Measurements from ENCODE around the gene OVOL2. TPM values are rescaled to one million over a fixed set of nuclear protein-coding genes. Genes with fewer than 3 reads are reported as not detected.

The OVOL2 gene
- total RNA-seq, 3 donors from 2014 or later = 21.0 to 34.1 TPM; not detected in 1

- H3K4me1 ChIP-seq = no peaks in the 10 kb centered on the region
- H3K4me3 ChIP-seq = no peak overlapping the region
- no peak for DNase-seq (ENCODE audit: low spot score in 2 of 2)
- intact Hi-C loops (cut with DNase I; ENCODE audit: low total_unique reads) = no loop called here
- H3K9me3 ChIP-seq = no peaks in the 10 kb centered on the region
- TF ChIP-seq POLR2AphosphoS5 (IDR thresholded peaks at IDR 0.05) = no peak
- no peak for TF ChIP-seq POLR2A (IDR thresholded peaks at IDR 0.05)
- no peak for TF ChIP-seq CTCF (IDR thresholded peaks at IDR 0.05)
- H3K27ac ChIP-seq = no peak overlapping the region
- no peaks in the 10 kb centered on the region for H3K27me3 ChIP-seq
- H3K36me3 ChIP-seq = no peaks in the 10 kb centered on the region
These were observed 43.3 kb downstream of the OVOL2 start for GRCh38 chr20:18014411-18014810.

GRCh38 chr20:18012901-18013300 lies 44.8 kb downstream of the OVOL2 start:
- no peak for DNase-seq (ENCODE audit: low spot score in 2 of 2)
- Histone ChIP-seq H3K4me3 (no peak overlapping the region), H3K9me3 (no peaks in the 10 kb centered on the region), H3K27ac (no peak overlapping the region), H3K36me3 (no peaks in the 10 kb centered on the region), H3K27me3 (no peaks in the 10 kb centered on the region), H3K4me1 (no peaks in the 10 kb centered on the region)
- TF ChIP-seq CTCF (IDR thresholded peaks at IDR 0.05) (no peak), POLR2A (IDR thresholded peaks at IDR 0.05) (no peak), POLR2AphosphoS5 (IDR thresholded peaks at IDR 0.05) (no peak)
- intact Hi-C loops (cut with DNase I; ENCODE audit: low total_unique reads) = no loop called here

GRCh38 chr20:18011951-18012645 lies 45.6 kb downstream of the OVOL2 start:
- Histone ChIP-seq H3K27me3 (no peaks in the 10 kb centered on the region), H3K36me3 (no peaks in the 10 kb centered on the region)

DNA sequence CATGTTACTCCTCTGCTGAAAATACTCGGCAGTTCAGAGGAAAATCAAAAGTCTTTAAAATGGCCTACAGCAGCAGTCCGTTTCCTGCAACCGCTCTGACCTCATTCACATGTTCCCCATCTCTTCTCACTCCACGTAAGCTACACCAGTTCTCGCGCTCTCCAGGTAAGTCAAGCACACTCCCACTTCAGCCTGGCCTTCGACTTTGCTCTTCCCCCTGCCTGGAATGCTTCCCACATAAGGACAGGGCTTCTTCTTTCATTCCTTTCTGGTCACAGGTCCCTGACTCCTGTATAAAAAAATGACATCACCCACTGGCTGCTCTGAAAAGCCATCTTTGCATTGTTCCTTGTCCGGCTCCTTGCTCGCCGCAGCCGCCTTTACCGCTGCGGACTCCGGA lies 46.2 kb downstream of the OVOL2 start:
- H3K4me3 ChIP-seq = no peak overlapping the region
- intact Hi-C loops (cut with DNase I; ENCODE audit: low total_unique reads) = no loop called here
- TF ChIP-seq CTCF (IDR thresholded peaks at IDR 0.05) = no peak
- TF ChIP-seq POLR2A (IDR thresholded peaks at IDR 0.05) = no peak
- no peak for TF ChIP-seq POLR2AphosphoS5 (IDR thresholded peaks at IDR 0.05)
- no peaks in the 10 kb centered on the region for H3K36me3 ChIP-seq
- no peak overlapping the region for H3K27ac ChIP-seq
- H3K9me3 ChIP-seq = no peaks in the 10 kb centered on the region
- DNase-seq (ENCODE audit: low spot score in 2 of 2) = no peak
- no peaks in the 10 kb centered on the region for H3K4me1 ChIP-seq
- H3K27me3 ChIP-seq = no peaks in the 10 kb centered on the region

More at GRCh38 chr20:18011951-18012645, 45.6 kb downstream of the OVOL2 start:
- no peak for DNase-seq (ENCODE audit: low spot score in 2 of 2)
- Histone ChIP-seq H3K27ac (no peak overlapping the region), H3K4me3 (no peak overlapping the region), H3K4me1 (no peaks in the 10 kb centered on the region), H3K9me3 (no peaks in the 10 kb centered on the region)
- TF ChIP-seq CTCF (IDR thresholded peaks at IDR 0.05) = no peak
- no peak for TF ChIP-seq POLR2A (IDR thresholded peaks at IDR 0.05)
- no peak for TF ChIP-seq POLR2AphosphoS5 (IDR thresholded peaks at IDR 0.05)
- intact Hi-C loops (cut with DNase I; ENCODE audit: low total_unique reads) = no loop called here

DNA sequence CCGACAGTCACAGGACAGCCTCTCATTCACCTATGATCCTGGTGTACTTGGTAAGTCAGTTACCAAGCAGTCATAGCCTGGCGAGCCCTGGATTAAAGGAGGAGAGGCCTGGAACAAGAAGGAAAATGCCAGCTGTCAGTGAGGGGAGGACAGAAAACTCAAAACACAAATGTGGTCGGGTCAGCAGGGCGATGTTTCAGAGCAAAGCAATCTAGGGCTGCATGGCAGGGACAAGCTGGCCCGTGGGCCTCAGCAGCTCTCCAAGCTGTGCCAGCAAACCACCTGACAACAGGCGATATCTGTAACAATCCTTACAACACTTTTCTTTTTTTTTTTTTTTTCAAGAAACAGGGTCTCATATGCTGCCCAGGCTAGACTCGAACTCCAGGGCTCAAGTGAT lies 48.6 kb downstream of the OVOL2 start:
- Histone ChIP-seq H3K4me1 (no peaks in the 10 kb centered on the region), H3K9me3 (no peaks in the 10 kb centered on the region), H3K4me3 (no peak overlapping the region), H3K27ac (no peak overlapping the region), H3K27me3 (no peaks in the 10 kb centered on the region), H3K36me3 (no peaks in the 10 kb centered on the region)
- intact Hi-C loops (cut with DNase I; ENCODE audit: low total_unique reads) = no loop called here
- DNase-seq (ENCODE audit: low spot score in 2 of 2) = no peak
- TF ChIP-seq CTCF (IDR thresholded peaks at IDR 0.05) (no peak), POLR2A (IDR thresholded peaks at IDR 0.05) (no peak), POLR2AphosphoS5 (IDR thresholded peaks at IDR 0.05) (no peak)
